K562 (cell line): ENCODE results near the gene SEPHS1. TPM values are rescaled to one million over a fixed set of nuclear protein-coding genes. Genes with fewer than 3 reads are reported as not detected.
A peak's percentile ranks its signal among the peaks of the same experiment; 100 is the strongest.

Source experiments
- CREB5 ChIP-seq: fragments of 250-450 bp; sonication (Bioruptor Pico); IDR thresholded peaks from 2 replicates; pipeline ENCODE4 v1.5.0; 2020; ENCODE audit warnings: mild to moderate bottlenecking
- HNRNPK ChIP-seq: fragments of 200-400 bp; formaldehyde crosslinking; IDR thresholded peaks from one replicate; pipeline ENCODE4 v1.6.1; 2018; ENCODE audit warnings: mild to moderate bottlenecking, low read depth, low read length; ENCODE audit not compliant: poor library complexity, severe bottlenecking
- KLF16 ChIP-seq: IDR thresholded peaks from 2 replicates; pipeline ENCODE4 v1.6.1; 2016; ENCODE audit warnings: antibody characterized with exemption
- LCOR ChIP-seq: sonication (generic); formaldehyde crosslinking; IDR thresholded peaks from 2 replicates; pipeline ENCODE4 v1.8.0; 2022; ENCODE audit warnings: mild to moderate bottlenecking, missing genetic modification reagents
- MYC ChIP-seq, 2 experiments: fragments of 250-450 bp in 1 of 2; sonication (Bioruptor Pico) in 1 of 2; IDR thresholded peaks; 2 replicates each; pipeline versions ENCODE4 v1.5.1 to v1.6.1; 2012 to 2021; ENCODE audit warnings: low read depth in 2 of 2, borderline replicate concordance in 1 of 2, improper control_type of control experiment in 1 of 2, low read length in 1 of 2, mild to moderate bottlenecking in 1 of 2, moderate library complexity in 1 of 2
- RBBP5 ChIP-seq: fragments of 200-600 bp; sonication (generic); IDR thresholded peaks from 2 replicates; pipeline ENCODE4 v1.6.1; 2012; ENCODE audit warnings: borderline replicate concordance, mild to moderate bottlenecking, low read length, control low read depth, inconsistent platforms; ENCODE audit not compliant: insufficient read depth, poor library complexity, severe bottlenecking
- TSHZ1 ChIP-seq: fragments of 250-450 bp; sonication (Bioruptor Pico); IDR thresholded peaks from 2 replicates; pipeline ENCODE4 v1.4.0; 2020; ENCODE audit warnings: mild to moderate bottlenecking, moderate library complexity
- ZBTB7A ChIP-seq: IDR thresholded peaks from 2 replicates; pipeline ENCODE4 v1.6.1; 2011; ENCODE audit warnings: low read depth, mild to moderate bottlenecking, low read length, moderate library complexity, borderline replicate concordance; ENCODE audit not compliant: control insufficient read depth
- ZNF124 ChIP-seq: sonication (generic); formaldehyde crosslinking; IDR thresholded peaks from 2 replicates; pipeline ENCODE4 v1.8.1; 2022; ENCODE audit warnings: missing genetic modification reagents
- polyA plus RNA-seq, 8 experiments: library from polyadenylated mRNA; depleted of rRNA in 4 of 8; stranded (reverse) in 5 of 8; unstranded in 3 of 8; fragments of >200 nt; fragmentation: Nextera tagmentation in 2 of 8; fragmentation: Illumina TruSeq in 1 of 8; extraction: Ambion mirVana in 2 of 8; extraction: Trizol in 1 of 8; gene quantifications; 2 replicates each; pipeline versions ENCODE4 v1.2.1 to v1.2.3, GENCODE V29; 2011 to 2014; ENCODE audit warnings: inconsistent platforms in 1 of 8, missing spikeins in 1 of 8
- total RNA-seq, 7 experiments: library from RNA; depleted of rRNA in 6 of 7; stranded (reverse); fragments of >200 nt in 6 of 7; fragmentation: Illumina TruSeq in 2 of 7; extraction: Trizol in 2 of 7; gene quantifications; 2 replicates each; pipeline versions ENCODE4 v1.2.1 to v1.2.3, GENCODE V29; 2011 to 2021; ENCODE audit warnings: low replicate concordance in 1 of 7
- TF ChIP-seq, protein P1 (sequence below): sonication (generic); formaldehyde crosslinking; IDR thresholded peaks from 2 replicates; pipeline ENCODE4 v1.8.0; 2023; ENCODE audit warnings: mild to moderate bottlenecking, missing genetic modification reagents
- TF ChIP-seq, protein P2 (sequence below): sonication (generic); formaldehyde crosslinking; IDR thresholded peaks from 2 replicates; pipeline ENCODE4 v1.9.0; 2022; ENCODE audit warnings: mild to moderate bottlenecking, missing genetic modification reagents

The SEPHS1 gene
- total and polyA plus RNA-seq, 9 of the 15 experiments (the other 6 are each of a cell fraction or from before 2014, with no cell fraction given), result 14.7 to 82.8 (median 41.8) TPM

DNA sequence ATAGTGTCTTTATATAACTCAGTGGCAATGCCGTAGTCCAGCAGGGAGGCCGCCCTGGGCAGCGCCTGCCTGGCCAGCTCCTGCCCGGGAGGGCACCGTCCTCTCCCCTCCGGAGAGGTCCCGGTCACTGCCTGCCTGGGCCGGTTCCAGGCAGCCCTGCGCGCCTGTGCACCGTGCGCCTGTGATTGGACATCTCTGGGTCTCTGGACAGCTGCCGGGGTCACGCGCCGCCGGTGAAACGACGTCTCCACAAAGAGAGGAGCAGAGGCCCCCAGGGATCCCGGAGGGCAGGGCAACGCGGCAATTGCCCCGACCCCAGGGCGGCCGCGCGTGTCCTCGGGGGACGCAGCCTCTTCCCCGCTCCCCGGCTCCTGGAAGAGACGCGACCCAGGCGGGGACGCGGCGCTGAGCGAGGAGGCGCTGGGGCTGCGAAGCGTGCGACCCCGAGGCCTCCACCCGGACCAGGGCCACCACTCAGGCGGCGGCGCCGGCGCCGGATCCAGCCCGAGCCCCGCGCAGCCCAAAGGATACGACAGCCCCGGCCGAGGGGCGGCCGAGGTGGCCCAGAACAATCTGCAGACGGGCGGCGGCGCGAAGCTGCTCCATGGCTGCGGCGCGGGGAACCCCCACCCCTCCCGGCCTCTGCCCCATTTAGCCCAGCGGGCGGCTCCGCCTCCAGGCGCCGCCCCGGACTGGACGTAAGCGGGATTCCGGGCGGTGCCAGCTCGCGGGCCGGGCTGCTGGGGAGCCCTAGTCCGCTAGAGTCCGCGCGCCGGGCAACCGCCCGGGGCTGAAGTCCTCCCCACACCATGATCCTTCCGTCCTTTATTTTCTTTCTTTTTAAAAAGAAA lies 48.4 kb downstream of the SEPHS1 start, which contains the start of gene PHYH (continued):
- TF ChIP-seq TSHZ1 (CRISPR knock-in tag), result no peak
- peak; percentile 69 for TF ChIP-seq RBBP5
- TF ChIP-seq HNRNPK, result no peak
- TF ChIP-seq CREB5 (CRISPR knock-in tag), result no peak
- TF ChIP-seq, protein P1, sequence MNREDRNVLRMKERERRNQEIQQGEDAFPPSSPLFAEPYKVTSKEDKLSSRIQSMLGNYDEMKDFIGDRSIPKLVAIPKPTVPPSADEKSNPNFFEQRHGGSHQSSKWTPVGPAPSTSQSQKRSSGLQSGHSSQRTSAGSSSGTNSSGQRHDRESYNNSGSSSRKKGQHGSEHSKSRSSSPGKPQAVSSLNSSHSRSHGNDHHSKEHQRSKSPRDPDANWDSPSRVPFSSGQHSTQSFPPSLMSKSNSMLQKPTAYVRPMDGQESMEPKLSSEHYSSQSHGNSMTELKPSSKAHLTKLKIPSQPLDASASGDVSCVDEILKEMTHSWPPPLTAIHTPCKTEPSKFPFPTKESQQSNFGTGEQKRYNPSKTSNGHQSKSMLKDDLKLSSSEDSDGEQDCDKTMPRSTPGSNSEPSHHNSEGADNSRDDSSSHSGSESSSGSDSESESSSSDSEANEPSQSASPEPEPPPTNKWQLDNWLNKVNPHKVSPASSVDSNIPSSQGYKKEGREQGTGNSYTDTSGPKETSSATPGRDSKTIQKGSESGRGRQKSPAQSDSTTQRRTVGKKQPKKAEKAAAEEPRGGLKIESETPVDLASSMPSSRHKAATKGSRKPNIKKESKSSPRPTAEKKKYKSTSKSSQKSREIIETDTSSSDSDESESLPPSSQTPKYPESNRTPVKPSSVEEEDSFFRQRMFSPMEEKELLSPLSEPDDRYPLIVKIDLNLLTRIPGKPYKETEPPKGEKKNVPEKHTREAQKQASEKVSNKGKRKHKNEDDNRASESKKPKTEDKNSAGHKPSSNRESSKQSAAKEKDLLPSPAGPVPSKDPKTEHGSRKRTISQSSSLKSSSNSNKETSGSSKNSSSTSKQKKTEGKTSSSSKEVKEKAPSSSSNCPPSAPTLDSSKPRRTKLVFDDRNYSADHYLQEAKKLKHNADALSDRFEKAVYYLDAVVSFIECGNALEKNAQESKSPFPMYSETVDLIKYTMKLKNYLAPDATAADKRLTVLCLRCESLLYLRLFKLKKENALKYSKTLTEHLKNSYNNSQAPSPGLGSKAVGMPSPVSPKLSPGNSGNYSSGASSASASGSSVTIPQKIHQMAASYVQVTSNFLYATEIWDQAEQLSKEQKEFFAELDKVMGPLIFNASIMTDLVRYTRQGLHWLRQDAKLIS (CRISPR knock-in tag), result peak; percentile 86
- no peak for TF ChIP-seq ZNF124 (CRISPR knock-in tag)
- TF ChIP-seq, protein P2, sequence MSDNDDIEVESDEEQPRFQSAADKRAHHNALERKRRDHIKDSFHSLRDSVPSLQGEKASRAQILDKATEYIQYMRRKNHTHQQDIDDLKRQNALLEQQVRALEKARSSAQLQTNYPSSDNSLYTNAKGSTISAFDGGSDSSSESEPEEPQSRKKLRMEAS (CRISPR knock-in tag), result peak; percentile 72
- TF ChIP-seq LCOR (CRISPR knock-in tag), result peak; percentile 49; the same call in 1 of the 2 replicates
- no peak for TF ChIP-seq MYC (IDR thresholded peaks at IDR 0.05; ENCODE audit: low read depth, low read length)
- TF ChIP-seq MYC (CRISPR knock-in tag; IDR thresholded peaks at IDR 0.05; ENCODE audit: borderline replicate concordance, low read depth), result 0 out of 2 replicates have a peak, but pooled peaks have one; percentile 28
- peak; percentile 97 for TF ChIP-seq KLF16
- TF ChIP-seq ZBTB7A, result peak; percentile 63; the same call in 1 of the 2 replicates
